Stimulated activated naive CD8-positive, alpha-beta T cell treated with anti-CD3 and anti-CD28 coated beads, Interleukin-15, Interleukin-2, amounts not matched to agents 100 ng/mL and 50 ng/mL, for 24 hours (primary cell): Measurements from ENCODE around the gene XPR1.

ENCODE experiments used
- H3K27ac Mint-ChIP-seq: one replicate; pipeline ENCODE4 v1.8.0; 2021; ENCODE audit warnings: mild to moderate bottlenecking, mixed read lengths
- H3K27me3 Mint-ChIP-seq: one replicate; pipeline ENCODE4 v1.8.0; 2021; ENCODE audit warnings: mixed read lengths
- H3K36me3 Mint-ChIP-seq: one replicate; pipeline ENCODE4 v1.8.0; 2021; ENCODE audit warnings: low read depth, mixed read lengths
- H3K4me1 Mint-ChIP-seq: one replicate; pipeline ENCODE4 v1.8.0; 2021; ENCODE audit warnings: low read depth, mixed read lengths
- H3K4me3 Mint-ChIP-seq: one replicate; pipeline ENCODE4 v1.8.0; 2021; ENCODE audit warnings: mild to moderate bottlenecking, mixed read lengths
- H3K9me3 Mint-ChIP-seq: one replicate; pipeline ENCODE4 v1.8.0; 2021; ENCODE audit warnings: mixed read lengths

XPR1 gene

DNA sequence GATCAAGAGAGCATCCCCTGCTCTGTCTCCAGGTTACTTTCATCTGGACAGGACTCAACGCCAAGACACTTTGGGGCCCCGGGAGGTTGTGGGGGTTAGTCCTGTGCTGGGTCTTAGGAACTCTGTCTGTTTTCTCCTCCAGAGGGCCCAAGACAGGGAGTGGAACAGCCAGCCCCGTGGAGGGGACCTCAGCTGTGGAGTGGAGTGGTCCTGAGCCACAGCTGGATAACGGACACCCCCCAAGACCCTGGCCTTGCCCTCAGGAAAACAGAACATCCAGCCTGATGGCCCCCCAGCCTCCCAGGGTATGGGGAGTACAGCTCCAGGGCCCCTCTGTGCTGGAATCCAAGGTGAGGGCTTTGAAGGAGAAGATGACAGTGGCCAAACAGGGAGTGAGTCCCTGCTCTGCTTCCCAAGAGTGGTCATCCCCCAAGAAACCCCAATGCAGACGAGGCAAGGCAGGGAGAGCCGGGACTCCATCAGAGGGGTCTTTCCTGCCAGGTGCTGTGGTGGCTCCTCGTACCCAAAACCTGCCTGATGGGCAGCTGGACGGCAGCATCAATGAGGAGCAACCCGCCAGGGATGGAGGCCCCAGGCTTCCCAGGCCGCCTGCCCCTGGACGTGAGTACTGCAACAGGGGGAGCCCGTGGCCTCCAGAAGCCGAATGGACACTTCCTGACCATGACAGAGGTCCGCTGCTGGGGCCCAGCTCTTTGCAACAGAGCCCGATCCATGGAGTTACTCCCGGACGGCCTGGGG, 284.4 kb downstream of the XPR1 start:
- Mint-ChIP-seq H3K4me3 (no peak overlapping the region), H3K27ac (no peak overlapping the region), H3K36me3 (no peaks in the 10 kb centered on the region), H3K9me3 (no peaks in the 10 kb centered on the region), H3K4me1 (no peaks in the 10 kb centered on the region), H3K27me3 (peaks cover 31% of the 10 kb centered on the region)

DNA sequence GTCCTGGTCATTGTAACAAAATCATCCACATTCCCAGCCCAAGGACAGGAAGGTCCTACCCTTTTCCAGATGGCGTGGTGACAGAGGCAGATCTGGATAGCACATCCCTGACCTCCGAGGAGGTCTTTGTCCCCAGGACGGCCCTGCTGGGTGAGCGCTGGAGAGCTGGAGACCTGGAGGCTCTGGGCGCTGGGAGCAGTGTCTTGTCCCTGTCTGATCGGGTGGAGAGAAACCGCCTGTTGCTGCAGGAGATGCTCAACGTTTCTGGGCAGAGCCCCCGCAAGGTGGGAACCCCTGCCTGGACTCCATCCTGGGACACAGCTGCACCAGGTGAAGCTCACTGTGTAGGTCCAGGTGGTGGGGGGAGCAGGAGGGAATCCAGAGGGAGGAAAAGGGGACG, 284.9 kb downstream of the XPR1 start:
- no peaks in the 10 kb centered on the region for H3K4me1 Mint-ChIP-seq
- no peaks in the 10 kb centered on the region for H3K36me3 Mint-ChIP-seq
- no peaks in the 10 kb centered on the region for H3K9me3 Mint-ChIP-seq
- no peak overlapping the region for H3K27ac Mint-ChIP-seq
- H3K27me3 Mint-ChIP-seq = peaks cover 25% of the 10 kb centered on the region
- no peak overlapping the region for H3K4me3 Mint-ChIP-seq

DNA sequence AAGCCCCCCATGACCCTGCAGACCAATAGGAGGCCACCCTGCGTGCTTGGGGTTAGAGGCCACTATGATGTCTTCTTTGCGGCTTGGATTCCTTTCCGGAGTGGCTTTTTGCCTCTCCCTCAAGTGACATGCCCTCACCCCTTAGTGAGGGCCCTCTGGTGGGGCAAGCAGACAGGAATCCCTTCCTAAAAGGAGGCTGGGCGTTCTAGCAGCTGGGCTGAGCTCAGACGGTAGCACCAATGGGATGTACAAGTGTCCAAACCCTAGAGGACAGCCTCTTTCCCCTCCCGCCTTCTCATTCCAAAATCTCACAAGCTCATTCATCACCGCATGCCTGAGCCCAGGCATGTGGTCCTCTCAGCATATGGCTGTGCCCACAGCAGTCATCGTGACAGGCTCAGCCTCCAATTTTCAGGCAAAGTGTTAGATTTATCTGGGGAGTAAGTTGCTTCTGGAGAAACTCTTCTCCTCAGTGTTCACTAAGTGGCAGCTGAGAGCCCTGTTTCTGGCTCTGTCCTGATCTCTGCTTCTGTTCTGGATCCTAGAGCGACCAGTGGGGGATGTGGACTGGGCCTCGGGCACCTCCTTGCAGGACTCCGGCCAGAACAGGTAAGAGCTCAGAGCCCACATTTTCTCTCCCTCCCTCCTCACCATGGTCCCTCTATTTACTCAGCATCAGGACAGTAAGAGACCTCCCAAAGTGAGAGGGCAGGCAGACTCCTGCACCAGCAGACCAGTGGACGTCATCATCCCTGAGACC, 285.7 kb downstream of the XPR1 start:
- no peak overlapping the region for H3K27ac Mint-ChIP-seq

DNA sequence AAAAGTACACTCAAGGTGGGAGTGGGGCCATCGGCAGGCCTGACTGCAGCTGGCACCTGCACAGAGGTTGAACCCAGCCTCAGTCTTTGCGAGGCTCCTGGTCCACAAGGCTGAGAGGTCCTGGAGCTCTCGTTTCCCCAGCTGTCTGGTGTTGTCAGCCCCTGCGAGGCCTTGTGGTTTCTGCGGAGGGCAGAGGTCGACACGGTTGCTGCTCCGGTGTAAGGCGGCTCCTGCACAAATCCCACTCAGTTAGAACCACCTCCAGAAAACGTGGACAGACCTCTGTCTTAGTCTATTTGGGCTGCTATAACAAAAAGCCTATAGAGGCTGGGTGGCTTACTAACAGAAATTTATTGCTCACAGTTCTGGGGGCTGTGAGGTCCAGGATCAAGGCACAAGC, 286.7 kb downstream of the XPR1 start:
- Mint-ChIP-seq H3K9me3 (no peaks in the 10 kb centered on the region), H3K27me3 (peaks cover 18% of the 10 kb centered on the region)

More for the DNA sequence above, 285.7 kb downstream of the XPR1 start:
- Mint-ChIP-seq H3K27me3 (peaks cover 20% of the 10 kb centered on the region), H3K4me3 (no peak overlapping the region), H3K9me3 (no peaks in the 10 kb centered on the region), H3K4me1 (no peaks in the 10 kb centered on the region), H3K36me3 (no peaks in the 10 kb centered on the region)

DNA sequence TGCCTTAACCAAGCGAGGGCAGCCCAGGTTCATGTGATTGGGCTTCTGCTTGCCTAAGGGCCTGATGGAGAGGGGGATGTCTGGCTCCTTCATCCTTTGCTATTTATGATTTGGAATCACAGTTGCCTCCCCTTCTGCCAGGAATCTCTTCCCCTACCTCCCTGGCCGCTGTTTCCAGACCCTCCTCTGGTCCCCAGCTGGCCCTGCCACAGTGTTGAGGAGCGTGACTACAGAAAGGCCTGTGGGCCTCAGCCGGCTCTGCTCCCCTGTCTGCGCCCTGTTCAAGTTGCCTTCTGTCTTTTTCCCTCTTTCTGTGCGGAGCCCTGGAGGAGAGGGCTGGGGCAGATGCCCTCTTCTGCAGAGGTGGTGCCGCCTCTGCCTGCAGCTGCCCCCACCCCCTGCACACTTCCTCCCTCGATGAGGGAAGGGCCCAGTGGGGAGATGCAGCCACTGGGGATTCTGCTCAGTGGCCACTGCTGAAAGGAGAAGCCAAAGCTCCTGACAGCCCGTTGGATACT, 287.4 kb downstream of the XPR1 start:
- Mint-ChIP-seq H3K9me3 (no peaks in the 10 kb centered on the region), H3K36me3 (no peaks in the 10 kb centered on the region), H3K27ac (no peak overlapping the region), H3K27me3 (peaks cover 10% of the 10 kb centered on the region), H3K4me3 (no peak overlapping the region), H3K4me1 (no peaks in the 10 kb centered on the region)

More for the DNA sequence above, 286.7 kb downstream of the XPR1 start:
- Mint-ChIP-seq H3K4me3 (no peak overlapping the region), H3K27ac (no peak overlapping the region), H3K36me3 (no peaks in the 10 kb centered on the region), H3K4me1 (no peaks in the 10 kb centered on the region)

DNA sequence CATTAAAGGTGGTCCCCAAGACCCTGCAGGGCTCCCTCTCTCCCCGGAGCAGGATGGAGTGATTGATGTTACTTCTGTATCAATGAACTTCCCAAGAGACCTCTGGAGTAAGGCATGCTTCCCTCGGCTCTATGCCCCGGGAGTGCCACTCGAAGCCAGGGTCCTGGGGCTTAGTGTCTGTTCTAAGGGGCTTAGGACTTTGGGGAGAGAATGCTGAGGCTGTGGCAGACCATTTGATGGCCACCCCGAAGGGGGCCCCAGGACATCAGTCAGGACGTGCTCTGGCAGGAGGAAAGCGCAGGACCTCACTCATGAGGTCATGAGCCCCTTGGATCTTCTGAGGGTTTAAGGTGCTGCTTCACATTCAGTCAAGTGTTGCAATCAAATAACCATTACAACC, 288.4 kb downstream of the XPR1 start:
- Mint-ChIP-seq H3K27ac (no peak overlapping the region), H3K4me1 (no peaks in the 10 kb centered on the region), H3K4me3 (no peak overlapping the region), H3K27me3 (peaks cover 5% of the 10 kb centered on the region), H3K36me3 (no peaks in the 10 kb centered on the region), H3K9me3 (no peaks in the 10 kb centered on the region)

DNA sequence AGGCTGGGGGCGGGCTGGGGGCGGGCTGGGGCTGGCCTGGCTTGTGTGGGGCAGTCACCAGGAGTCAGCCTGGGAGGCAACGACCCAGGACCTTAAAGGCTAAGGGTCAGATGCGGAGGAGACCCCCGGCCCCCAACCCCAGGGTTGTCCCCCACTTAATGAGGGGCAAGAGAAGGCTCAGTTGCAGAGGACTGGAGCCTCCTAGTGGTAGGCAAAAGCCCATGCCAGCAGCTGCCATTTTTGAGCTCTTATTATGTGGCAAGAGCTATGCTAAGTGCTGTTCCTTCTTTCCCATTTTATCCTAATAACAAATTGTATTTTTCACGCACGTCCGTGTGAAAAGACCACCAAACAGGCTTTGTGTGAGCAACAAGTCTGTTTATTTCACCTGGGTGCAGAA, 288.9 kb downstream of the XPR1 start:
- Mint-ChIP-seq H3K9me3 (no peaks in the 10 kb centered on the region), H3K27ac (no peak overlapping the region), H3K4me3 (no peak overlapping the region), H3K36me3 (no peaks in the 10 kb centered on the region), H3K4me1 (no peaks in the 10 kb centered on the region), H3K27me3 (no peaks in the 10 kb centered on the region)

DNA sequence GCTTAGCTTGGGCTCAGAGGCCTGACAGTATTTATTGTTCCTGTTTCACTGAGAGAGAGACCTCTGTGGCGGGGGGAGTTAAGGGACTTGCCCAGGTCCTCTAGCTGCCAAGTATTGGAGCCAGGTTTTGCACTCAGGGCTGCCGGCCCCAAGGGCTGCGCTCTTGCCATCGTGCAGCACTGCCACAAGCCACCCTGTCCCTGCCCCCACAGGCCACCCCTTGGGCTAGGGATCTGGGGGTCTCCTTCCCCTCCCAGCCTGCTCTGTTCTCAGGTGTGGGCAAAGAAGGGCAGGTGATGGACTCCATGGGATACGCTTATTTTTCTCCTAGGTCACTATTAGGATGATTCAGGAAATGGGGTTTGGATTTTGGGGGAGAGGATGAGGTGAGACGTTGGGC, 289.6 kb downstream of the XPR1 start:
- H3K4me1 Mint-ChIP-seq = no peaks in the 10 kb centered on the region
- no peak overlapping the region for H3K4me3 Mint-ChIP-seq
- no peaks in the 10 kb centered on the region for H3K9me3 Mint-ChIP-seq
- H3K36me3 Mint-ChIP-seq = no peaks in the 10 kb centered on the region
- no peak overlapping the region for H3K27ac Mint-ChIP-seq
- H3K27me3 Mint-ChIP-seq = no peaks in the 10 kb centered on the region

DNA sequence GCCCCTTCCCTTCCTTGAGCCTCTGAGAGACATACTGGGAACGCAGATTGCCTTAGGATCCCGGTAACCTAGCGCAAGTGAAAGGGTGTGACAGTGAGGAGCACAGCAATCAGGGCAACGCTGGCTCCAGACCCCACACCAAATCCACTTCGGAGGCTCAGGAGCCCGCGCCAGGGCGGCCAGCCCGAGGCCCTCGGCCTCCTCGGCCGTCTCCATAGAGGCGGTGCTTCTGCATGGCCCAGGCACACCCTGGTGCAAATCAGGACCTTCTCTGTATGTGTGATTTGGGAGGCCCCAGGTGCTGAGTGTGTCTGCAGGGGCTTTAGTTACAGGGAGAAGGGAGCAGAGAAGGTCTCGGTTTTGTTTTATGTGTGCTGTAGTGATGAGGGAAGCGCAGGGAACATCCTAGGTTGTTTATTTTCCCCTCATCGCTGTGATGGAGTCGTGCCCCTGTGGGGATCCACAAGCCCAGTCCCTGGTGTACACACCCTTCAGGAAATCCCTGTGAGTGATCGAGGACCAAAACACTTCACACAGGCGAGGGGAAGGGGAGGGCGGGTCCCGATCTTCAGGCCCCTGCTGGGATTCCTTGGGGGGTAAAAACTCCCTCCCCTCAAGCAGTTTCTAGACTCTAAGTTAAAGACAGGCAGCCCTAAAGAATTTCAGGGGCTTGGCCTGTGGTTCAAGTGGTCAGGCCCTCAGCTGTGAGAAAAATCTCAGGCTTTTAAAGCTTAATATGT, 290.2 kb downstream of the XPR1 start:
- no peaks in the 10 kb centered on the region for H3K9me3 Mint-ChIP-seq
- H3K4me1 Mint-ChIP-seq = no peaks in the 10 kb centered on the region
- H3K4me3 Mint-ChIP-seq = no peak overlapping the region
- no peaks in the 10 kb centered on the region for H3K36me3 Mint-ChIP-seq
- H3K27me3 Mint-ChIP-seq = peaks cover 4% of the 10 kb centered on the region
- no peak overlapping the region for H3K27ac Mint-ChIP-seq

DNA sequence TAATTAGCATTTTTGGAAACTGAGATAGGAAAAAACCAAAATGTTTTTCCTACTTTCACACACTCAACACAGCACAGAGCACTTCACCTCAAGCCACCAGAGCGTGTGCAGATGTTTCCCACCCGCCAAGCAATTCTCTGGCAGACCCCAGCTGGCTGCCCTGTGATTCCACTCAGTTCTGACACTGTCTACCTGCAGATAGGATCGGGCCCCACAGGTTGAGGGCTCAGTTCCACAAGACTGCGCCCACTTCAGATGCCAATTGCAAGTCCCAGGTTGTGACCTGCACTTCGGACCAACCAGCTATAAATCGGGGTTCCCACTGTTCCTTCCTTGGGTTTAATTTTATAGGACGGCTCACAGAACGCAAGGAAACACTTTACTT, 290.8 kb downstream of the XPR1 start:
- Mint-ChIP-seq H3K27me3 (peaks cover 5% of the 10 kb centered on the region), H3K36me3 (no peaks in the 10 kb centered on the region), H3K4me1 (no peaks in the 10 kb centered on the region), H3K27ac (no peak overlapping the region), H3K4me3 (no peak overlapping the region), H3K9me3 (no peaks in the 10 kb centered on the region)

DNA sequence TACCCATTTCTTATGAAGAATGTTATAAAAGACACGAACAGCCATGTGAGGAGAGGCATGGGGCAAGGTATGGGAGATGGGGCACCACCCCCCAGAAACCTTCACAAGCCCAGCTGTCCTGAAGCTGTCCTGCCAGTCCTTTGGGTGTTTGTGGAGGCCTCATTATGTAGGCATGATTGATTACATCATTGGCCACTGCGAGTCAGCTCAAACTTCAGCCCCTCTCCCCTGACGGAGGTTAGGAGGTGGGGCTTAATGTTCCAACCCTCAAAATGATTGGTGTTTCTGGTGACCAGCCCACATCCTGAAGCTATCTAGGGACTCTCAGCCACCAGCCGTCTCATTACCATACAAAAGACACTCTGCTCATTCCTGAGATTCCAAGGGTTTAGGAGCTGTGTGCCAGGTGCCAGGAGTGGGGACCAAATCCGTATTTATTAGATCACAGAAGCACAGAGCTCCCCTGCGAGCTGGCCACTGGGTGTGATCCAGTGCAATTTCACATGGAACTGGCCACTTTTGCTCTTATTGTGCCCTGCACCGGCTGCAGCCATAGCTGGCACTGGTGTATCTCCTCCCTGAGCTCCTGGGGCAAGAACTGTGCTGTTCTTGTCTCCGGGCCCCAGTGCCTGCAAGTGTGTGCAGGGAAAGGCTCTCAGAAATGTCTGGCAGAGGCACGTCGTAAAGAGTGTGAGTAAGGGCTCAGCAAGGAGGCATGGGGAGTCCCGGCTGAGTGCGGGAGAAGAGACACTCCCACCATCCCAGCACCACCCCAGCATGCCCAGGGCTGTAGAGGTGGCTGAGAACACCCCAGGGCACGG, 291.4 kb downstream of the XPR1 start:
- Mint-ChIP-seq H3K4me1 (no peaks in the 10 kb centered on the region), H3K9me3 (no peaks in the 10 kb centered on the region), H3K27ac (no peak overlapping the region), H3K4me3 (no peak overlapping the region), H3K36me3 (no peaks in the 10 kb centered on the region), H3K27me3 (peaks cover 5% of the 10 kb centered on the region)

DNA sequence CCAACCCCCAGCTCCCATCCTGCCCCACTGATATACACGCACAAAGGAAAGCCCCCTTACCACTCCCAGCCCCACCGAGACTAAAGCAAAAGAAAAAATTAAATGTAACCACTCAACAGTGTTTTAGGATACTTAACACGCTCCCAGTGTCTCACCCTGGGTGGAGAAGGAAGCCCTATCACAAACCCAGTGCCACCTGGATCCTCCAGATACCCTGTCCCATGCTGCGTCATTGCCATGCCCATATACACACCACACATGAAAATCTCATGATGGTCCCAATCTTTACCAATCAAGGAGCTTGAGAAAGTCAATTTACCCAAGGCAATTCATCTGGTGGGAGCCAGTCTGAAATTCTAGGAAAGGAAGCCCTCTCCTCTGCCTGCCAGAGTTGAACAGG, 292.1 kb downstream of the XPR1 start:
- no peaks in the 10 kb centered on the region for H3K36me3 Mint-ChIP-seq
- H3K27me3 Mint-ChIP-seq = peaks cover 5% of the 10 kb centered on the region
- no peak overlapping the region for H3K4me3 Mint-ChIP-seq
- no peaks in the 10 kb centered on the region for H3K9me3 Mint-ChIP-seq
- H3K4me1 Mint-ChIP-seq = no peaks in the 10 kb centered on the region
- no peak overlapping the region for H3K27ac Mint-ChIP-seq

DNA sequence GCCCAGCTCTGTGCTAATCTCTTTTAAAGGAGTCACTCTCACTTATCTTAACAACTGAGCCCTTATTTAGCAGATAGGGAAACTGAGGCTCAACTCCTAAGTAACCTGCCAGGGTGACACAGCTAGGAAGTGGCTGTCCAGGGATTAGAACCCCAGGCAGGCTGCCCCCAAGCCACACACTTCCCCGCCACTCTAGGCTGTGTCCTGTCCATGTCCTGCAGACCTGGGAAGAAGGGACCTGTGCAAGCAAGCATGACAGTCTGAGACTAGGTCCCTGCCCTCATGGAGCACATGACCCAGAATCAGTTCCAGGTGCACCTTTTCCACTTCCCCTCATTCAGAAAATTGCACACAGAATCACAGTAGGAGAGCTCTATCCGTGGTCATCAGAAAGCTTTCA, 293.1 kb downstream of the XPR1 start:
- no peaks in the 10 kb centered on the region for H3K36me3 Mint-ChIP-seq
- no peaks in the 10 kb centered on the region for H3K4me1 Mint-ChIP-seq
- no peak overlapping the region for H3K27ac Mint-ChIP-seq
- no peaks in the 10 kb centered on the region for H3K9me3 Mint-ChIP-seq
- H3K4me3 Mint-ChIP-seq = no peak overlapping the region
- peaks cover 5% of the 10 kb centered on the region for H3K27me3 Mint-ChIP-seq

DNA sequence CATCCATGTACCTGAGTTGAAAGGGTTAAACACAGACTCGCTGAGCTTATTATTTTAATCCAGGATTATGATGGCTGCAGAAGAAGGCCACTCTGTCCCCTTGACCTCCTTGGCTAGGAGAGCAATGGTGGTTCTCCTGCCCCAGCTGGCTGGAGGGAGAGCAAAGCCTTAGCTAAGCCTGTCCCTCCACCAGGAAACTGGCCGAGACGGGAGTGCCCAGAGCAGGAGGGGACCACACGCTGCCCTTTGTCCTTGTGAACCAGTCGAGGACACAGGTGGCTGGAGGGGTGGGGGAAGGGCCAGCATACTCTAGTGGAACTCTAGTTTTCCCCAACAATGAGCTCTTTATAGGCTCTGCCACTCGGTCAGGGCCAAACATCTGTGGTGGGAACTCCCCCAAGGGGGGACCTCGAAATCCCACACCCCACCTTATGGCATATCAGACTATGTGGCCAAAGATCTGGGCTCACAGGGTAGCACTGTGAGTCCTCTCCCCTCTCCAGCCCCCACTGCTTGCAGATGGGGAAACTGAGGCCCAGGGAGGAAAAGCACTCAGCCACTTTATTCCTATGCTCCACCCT, 293.7 kb downstream of the XPR1 start:
- no peaks in the 10 kb centered on the region for H3K36me3 Mint-ChIP-seq
- no peaks in the 10 kb centered on the region for H3K9me3 Mint-ChIP-seq
- H3K4me3 Mint-ChIP-seq = no peak overlapping the region
- H3K27me3 Mint-ChIP-seq = peaks cover 5% of the 10 kb centered on the region
- no peak overlapping the region for H3K27ac Mint-ChIP-seq
- no peaks in the 10 kb centered on the region for H3K4me1 Mint-ChIP-seq
